Measurements from ENCODE around the gene DUSP22.

Gene DUSP22

GRCh38 chr6:395432-396125, 103.3 kb downstream of the DUSP22 start (continued):
- TF ChIP-seq POU6F1 (CRISPR knock-in tag; IDR thresholded peaks at IDR 0.05; ENCODE audit: borderline replicate concordance, low read depth) (no peak), SNAI2 (CRISPR knock-in tag; IDR thresholded peaks at IDR 0.05) (no peak), ZNF8 (CRISPR knock-in tag; IDR thresholded peaks at IDR 0.05) (no peak), ZFP30 (CRISPR knock-in tag; IDR thresholded peaks at IDR 0.05) (no peak), BACH2 (CRISPR knock-in tag; IDR thresholded peaks at IDR 0.05; ENCODE audit: borderline replicate concordance) (no peak)

- no peak for ATAC-seq
- no peak for TF ChIP-seq ZFP30 (CRISPR knock-in tag; IDR thresholded peaks at IDR 0.05)
Observed at GRCh38 chr6:396126-396520, 103.8 kb downstream of the DUSP22 start.

- ATAC-seq = no peak
- TF ChIP-seq ISL1 (CRISPR knock-in tag; IDR thresholded peaks at IDR 0.05) = no peak
- TF ChIP-seq RARB (CRISPR knock-in tag; IDR thresholded peaks at IDR 0.05) = no peak
- no peak for TF ChIP-seq PATZ1 (CRISPR knock-in tag; IDR thresholded peaks at IDR 0.05; ENCODE audit: borderline replicate concordance)
- TF ChIP-seq CSRNP3 (CRISPR knock-in tag; IDR thresholded peaks at IDR 0.05) = no peak
- no peak for TF ChIP-seq ESRRG (CRISPR knock-in tag; IDR thresholded peaks at IDR 0.05)
- TF ChIP-seq TOX (CRISPR knock-in tag; IDR thresholded peaks at IDR 0.05; ENCODE audit: borderline replicate concordance) = no peak
- TF ChIP-seq ARNTL (CRISPR knock-in tag; IDR thresholded peaks at IDR 0.05; ENCODE audit: borderline replicate concordance, low read depth) = no peak
- no peak for TF ChIP-seq GLIS3 (CRISPR knock-in tag; IDR thresholded peaks at IDR 0.05)
- TF ChIP-seq ZNF70 (CRISPR knock-in tag; IDR thresholded peaks at IDR 0.05) = no peak
- TF ChIP-seq CREB5 (CRISPR knock-in tag; IDR thresholded peaks at IDR 0.05; ENCODE audit: low read depth) = no peak
- TF ChIP-seq BACH2 (CRISPR knock-in tag; IDR thresholded peaks at IDR 0.05; ENCODE audit: borderline replicate concordance) = no peak
- no peak for TF ChIP-seq ZFP30 (CRISPR knock-in tag; IDR thresholded peaks at IDR 0.05)
- no peak for TF ChIP-seq ZNF565 (CRISPR knock-in tag; conservative IDR thresholded peaks at IDR 0.05; ENCODE audit: low read depth)
Observed at GRCh38 chr6:397056-397455, 104.8 kb downstream of the DUSP22 start.

- ATAC-seq = no peak
- TF ChIP-seq OSR1 (CRISPR knock-in tag; IDR thresholded peaks at IDR 0.05) (no peak), RARB (CRISPR knock-in tag; IDR thresholded peaks at IDR 0.05) (no peak), PATZ1 (CRISPR knock-in tag; IDR thresholded peaks at IDR 0.05; ENCODE audit: borderline replicate concordance) (no peak), ZFP3 (CRISPR knock-in tag; IDR thresholded peaks at IDR 0.05) (no peak), TCF4 (CRISPR knock-in tag; IDR thresholded peaks at IDR 0.05; ENCODE audit: borderline replicate concordance) (no peak), ZNF70 (CRISPR knock-in tag; IDR thresholded peaks at IDR 0.05) (no peak), BACH2 (CRISPR knock-in tag; IDR thresholded peaks at IDR 0.05; ENCODE audit: borderline replicate concordance) (no peak), PPARA (CRISPR knock-in tag; IDR thresholded peaks at IDR 0.05; ENCODE audit: borderline replicate concordance) (no peak)
Observed at GRCh38 chr6:397604-398003, 105.3 kb downstream of the DUSP22 start.
